ENCODE data around the gene ARHGEF3. TPM values are rescaled to one million over a fixed set of nuclear protein-coding genes. Genes with fewer than 3 reads are reported as not detected.

The ARHGEF3 gene
- total and polyA plus RNA-seq, 4 donors = 10.4 to 40.9 (median 21.0) TPM

- no peaks in the 10 kb centered on the region for H3K27me3 ChIP-seq (ENCODE audit: control insufficient read depth in 3 of 3, insufficient read depth in 3 of 3, low read length in 2 of 3)
- TF ChIP-seq CTCF (IDR thresholded peaks at IDR 0.05; ENCODE audit: control extremely low read depth, extremely low read depth) = no peak
- WGBS, 2 donors = 68 to 79% methylated on average over 9 of the region's 9 CpGs
- H3K4me3 ChIP-seq = no peak overlapping the region
- no peak overlapping the region for H3K27ac ChIP-seq (ENCODE audit: low read depth in 1 of 2, low read length in 1 of 2)
- H3K9ac ChIP-seq (ENCODE audit: insufficient read depth in 1 of 2, low read length in 2 of 2) = no peak overlapping the region
- H3K4me1 ChIP-seq (ENCODE audit: control insufficient read depth in 5 of 5, insufficient read depth in 5 of 5, low read length in 5 of 5) = peaks cover 0 to 14% (median 0%) of the 10 kb centered on the region in 5 donors
- no peak for ATAC-seq (ENCODE audit: insufficient read depth, low FRiP score)
- DNase-seq = no peak
- no peaks in the 10 kb centered on the region for H3K36me3 ChIP-seq (ENCODE audit: control insufficient read depth in 4 of 4, insufficient read depth in 4 of 4, low read length in 4 of 4)
- no peaks in the 10 kb centered on the region for H3K9me3 ChIP-seq (ENCODE audit: control insufficient read depth in 4 of 4, insufficient read depth in 3 of 4, low read length in 3 of 4)
Observed at GRCh38 chr3:56837196-56837955, 35.6 kb upstream of the ARHGEF3 start.

- 79 to 83% methylated on average over 9 of the region's 9 CpGs for WGBS, 2 donors
- Histone ChIP-seq H3K9me3 (ENCODE audit: control insufficient read depth in 4 of 4, insufficient read depth in 3 of 4, low read length in 3 of 4) (no peaks in the 10 kb centered on the region), H3K36me3 (ENCODE audit: control insufficient read depth in 4 of 4, insufficient read depth in 4 of 4, low read length in 4 of 4) (no peaks in the 10 kb centered on the region)
Observed at GRCh38 chr3:56836276-56837163, 34.8 kb upstream of the ARHGEF3 start.

GRCh38 chr3:56835650-56836227 lies 34.0 kb upstream of the ARHGEF3 start:
- Histone ChIP-seq H3K4me3 (no peak overlapping the region), H3K9ac (ENCODE audit: insufficient read depth in 1 of 2, low read length in 2 of 2) (no peak overlapping the region), H3K36me3 (ENCODE audit: control insufficient read depth in 4 of 4, insufficient read depth in 4 of 4, low read length in 4 of 4) (no peaks in the 10 kb centered on the region), H3K9me3 (ENCODE audit: control insufficient read depth in 4 of 4, insufficient read depth in 3 of 4, low read length in 3 of 4) (no peaks in the 10 kb centered on the region), H3K27ac (ENCODE audit: low read depth in 1 of 2, low read length in 1 of 2) (no peak overlapping the region), H3K27me3 (ENCODE audit: control insufficient read depth in 3 of 3, insufficient read depth in 3 of 3, low read length in 2 of 3) (no peaks in the 10 kb centered on the region), H3K4me1 (ENCODE audit: control insufficient read depth in 5 of 5, insufficient read depth in 5 of 5, low read length in 5 of 5) (peaks cover 0 to 14% (median 0%) of the 10 kb centered on the region in 5 donors)
- DNase-seq = no peak
- no peak for TF ChIP-seq CTCF (IDR thresholded peaks at IDR 0.05; ENCODE audit: control extremely low read depth, extremely low read depth)
- no peak for ATAC-seq (ENCODE audit: insufficient read depth, low FRiP score)
- WGBS, 2 donors = 87 to 94% methylated on average over 6 of the region's 6 CpGs

More at GRCh38 chr3:56836276-56837163, 34.8 kb upstream of the ARHGEF3 start:
- Histone ChIP-seq H3K4me1 (ENCODE audit: control insufficient read depth in 5 of 5, insufficient read depth in 5 of 5, low read length in 5 of 5) (peaks cover 0 to 14% (median 0%) of the 10 kb centered on the region in 5 donors), H3K27me3 (ENCODE audit: control insufficient read depth in 3 of 3, insufficient read depth in 3 of 3, low read length in 2 of 3) (no peaks in the 10 kb centered on the region), H3K27ac (ENCODE audit: low read depth in 1 of 2, low read length in 1 of 2) (no peak overlapping the region), H3K4me3 (no peak overlapping the region), H3K9ac (ENCODE audit: insufficient read depth in 1 of 2, low read length in 2 of 2) (no peak overlapping the region)
- DNase-seq (no peak), ATAC-seq (ENCODE audit: insufficient read depth, low FRiP score) (no peak)
- TF ChIP-seq CTCF (IDR thresholded peaks at IDR 0.05; ENCODE audit: control extremely low read depth, extremely low read depth) = no peak

Data from lung (tissue), 12 donors.